Stimulated activated CD4-positive, alpha-beta T cell treated with anti-CD3 and anti-CD28 coated beads, TNF-alpha, amount 100 ng/mL, for 1 hour (primary cell): ENCODE measurements around the gene HPS3.
"Not testable (repeated sequence)": the region's sequence is repeated elsewhere in the genome, so short reads cannot be mapped to it uniquely, and the experiment has no call there.

Source experiments
- DNase-seq, 3 donors: peaks; one replicate each; pipeline ENCODE4 v3.0.0-alpha.2; 2020; ENCODE audit warnings: low read depth in 3 of 3, low spot score in 1 of 3

The HPS3 gene, protein sequence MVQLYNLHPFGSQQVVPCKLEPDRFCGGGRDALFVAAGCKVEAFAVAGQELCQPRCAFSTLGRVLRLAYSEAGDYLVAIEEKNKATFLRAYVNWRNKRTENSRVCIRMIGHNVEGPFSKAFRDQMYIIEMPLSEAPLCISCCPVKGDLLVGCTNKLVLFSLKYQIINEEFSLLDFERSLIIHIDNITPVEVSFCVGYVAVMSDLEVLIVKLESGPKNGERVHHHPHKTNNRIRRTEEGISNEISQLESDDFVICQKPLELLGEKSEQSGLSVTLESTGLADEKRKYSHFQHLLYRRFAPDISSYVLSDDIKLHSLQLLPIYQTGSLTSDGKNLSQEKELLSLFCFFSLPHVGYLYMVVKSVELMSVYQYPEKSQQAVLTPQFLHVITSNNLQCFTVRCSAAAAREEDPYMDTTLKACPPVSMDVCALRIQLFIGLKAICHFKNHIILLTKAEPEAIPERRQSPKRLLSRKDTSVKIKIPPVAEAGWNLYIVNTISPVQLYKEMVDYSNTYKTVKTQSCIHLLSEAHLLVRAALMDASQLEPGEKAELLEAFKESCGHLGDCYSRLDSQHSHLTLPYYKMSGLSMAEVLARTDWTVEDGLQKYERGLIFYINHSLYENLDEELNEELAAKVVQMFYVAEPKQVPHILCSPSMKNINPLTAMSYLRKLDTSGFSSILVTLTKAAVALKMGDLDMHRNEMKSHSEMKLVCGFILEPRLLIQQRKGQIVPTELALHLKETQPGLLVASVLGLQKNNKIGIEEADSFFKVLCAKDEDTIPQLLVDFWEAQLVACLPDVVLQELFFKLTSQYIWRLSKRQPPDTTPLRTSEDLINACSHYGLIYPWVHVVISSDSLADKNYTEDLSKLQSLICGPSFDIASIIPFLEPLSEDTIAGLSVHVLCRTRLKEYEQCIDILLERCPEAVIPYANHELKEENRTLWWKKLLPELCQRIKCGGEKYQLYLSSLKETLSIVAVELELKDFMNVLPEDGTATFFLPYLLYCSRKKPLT

GRCh38 chr3:149129326-149130205, at the start of gene HPS3:
Gene HPS3, plus strand, starts transcription at chr3:149129638. Its CDS starts 86 bp downstream, at chr3:149129724.
- peak; percentile 38 to 64 (median 49) for DNase-seq

DNA sequence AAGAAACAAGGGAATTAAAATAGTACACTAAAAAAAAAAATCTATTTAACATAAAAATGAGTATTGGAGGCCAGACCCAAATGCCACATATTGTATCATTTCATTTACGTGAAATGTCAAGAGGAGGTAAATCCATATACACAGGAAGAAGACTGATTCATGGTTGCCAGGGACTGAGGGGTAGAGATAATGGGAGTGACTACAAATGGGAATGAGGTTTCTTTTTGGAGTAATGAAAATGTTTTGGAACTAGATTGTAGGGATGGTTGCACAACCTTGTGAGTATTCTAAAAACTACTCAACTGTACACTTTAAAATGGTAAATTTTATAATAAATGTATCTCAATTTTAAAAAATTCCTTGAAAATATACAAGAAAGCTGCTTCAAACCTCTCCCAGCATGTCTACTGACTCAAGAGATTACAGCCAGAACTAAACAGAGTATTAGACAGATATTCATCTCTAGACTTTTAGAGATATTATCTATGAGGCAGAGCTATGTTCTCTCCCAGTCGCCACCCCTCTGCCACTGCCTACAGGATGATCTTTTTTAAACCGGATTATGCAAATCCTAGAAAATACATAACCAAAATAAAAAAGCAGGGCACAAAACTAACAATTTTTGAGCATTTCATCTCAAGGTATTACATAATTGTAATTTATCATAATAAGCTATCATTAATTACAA, 49.3 kb upstream of the HPS3 start:
- no peak for DNase-seq

DNA sequence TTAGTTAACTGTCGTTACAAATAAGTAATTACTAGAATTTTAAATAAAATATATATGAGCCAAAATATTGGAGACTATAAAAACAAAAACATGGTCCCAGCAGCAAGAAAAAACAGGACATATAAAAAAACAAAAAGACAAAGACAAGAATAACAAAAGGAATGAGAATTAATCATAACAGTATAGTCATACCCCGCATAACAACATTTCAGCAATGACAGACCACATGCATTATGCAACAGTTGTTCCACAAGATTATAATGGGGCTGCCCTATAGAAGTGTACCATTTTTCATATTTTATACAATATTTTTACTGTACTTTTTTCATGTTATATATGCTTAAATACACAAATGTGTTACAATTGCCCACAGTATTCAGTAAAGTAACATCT, 48.7 kb upstream of the HPS3 start:
- no peak for DNase-seq

DNA sequence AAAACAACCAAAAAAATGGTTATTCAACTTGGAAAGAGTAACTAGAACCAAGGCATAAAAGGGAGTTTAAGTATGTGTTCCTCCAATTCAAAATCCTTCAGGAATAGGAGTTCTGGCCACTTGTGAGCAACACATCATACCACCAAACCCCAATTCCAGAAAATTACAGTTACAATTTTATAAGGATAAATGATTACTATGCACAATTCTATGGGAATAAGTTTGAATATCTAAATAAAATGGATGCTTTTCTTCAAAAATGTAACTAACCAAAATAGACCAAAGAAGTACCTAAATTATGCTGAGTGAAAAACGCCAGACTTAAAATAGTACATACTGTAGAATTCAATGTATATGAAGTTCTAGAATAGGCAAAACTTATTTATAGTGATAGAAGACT, 47.7 kb upstream of the HPS3 start:
- no peak for DNase-seq

- DNase-seq = no peak
Observed at GRCh38 chr3:149085828-149086231, 43.6 kb upstream of the HPS3 start.

DNA sequence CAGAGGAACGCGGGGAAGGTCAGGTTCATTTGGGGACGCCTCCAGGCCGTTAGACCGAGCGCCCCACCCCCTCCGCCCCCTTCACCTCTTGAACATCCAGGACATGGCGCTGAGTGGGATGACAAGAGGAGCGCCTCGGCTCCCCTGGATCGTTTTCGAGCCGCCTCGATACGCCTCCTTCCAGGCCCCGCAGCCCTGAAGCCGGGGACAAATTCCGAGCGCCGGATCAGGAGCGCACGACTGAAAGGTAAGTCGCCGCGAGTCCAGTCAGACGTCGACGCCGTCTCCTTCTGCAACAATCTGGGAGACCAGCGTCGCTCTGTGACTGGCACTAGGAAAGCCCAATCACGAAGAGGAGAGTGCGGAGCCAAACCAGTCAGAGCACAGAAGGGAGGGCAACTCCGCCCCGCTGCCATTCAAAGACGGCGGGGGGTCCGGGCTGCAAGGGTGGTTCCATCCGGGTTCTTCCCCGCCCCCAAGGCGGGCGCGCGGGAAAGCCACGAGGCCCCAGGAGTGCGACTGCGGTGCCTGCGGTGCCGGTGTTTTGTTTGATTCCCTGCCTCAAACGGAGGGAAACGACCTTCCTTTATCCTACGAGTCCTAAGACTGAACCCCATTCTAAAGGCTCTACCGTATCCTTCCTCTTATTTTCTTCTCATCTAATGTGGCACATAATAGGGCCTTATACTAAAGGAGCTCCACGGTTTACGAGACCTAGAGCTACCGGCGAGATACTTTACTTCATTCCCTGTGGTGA, 43.0 kb upstream of the HPS3 start, which contains the start of gene HLTF:
Gene HLTF (minus strand): TSS at position 302 of the 757 bp plus-strand sequence. CDS start 197 bp downstream, at position 105.
- DNase-seq = peak; percentile 76 to 82 (median 77)

GRCh38 chr3:149087208-149087607, 42.2 kb upstream of the HPS3 start:
- DNase-seq = no peak

- no peak for DNase-seq
Observed at GRCh38 chr3:149089395-149089794, 40.0 kb upstream of the HPS3 start.

GRCh38 chr3:149090461-149090860, 39.0 kb upstream of the HPS3 start:
- DNase-seq = no peak

GRCh38 chr3:149090907-149091306, 38.5 kb upstream of the HPS3 start:
- DNase-seq = no peak

DNA sequence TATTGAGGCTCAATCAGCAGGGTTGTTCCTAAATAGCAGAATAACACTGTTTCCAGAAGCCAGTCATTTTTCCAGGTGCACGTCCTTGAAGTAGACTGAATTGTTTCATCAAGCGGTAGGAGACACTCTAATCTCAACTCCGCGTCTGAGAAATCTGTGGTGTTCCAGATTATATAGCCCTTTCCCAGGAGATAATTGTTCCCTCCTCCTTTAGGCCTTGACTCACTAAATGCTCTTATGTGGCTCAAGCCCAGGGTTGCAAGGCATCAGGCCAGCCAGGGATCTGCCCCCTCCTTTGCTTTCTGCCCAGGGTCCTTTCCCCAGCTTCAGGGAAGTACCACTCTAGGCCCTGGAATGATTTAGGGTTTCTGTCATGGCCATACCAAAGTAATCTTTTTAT, 37.5 kb upstream of the HPS3 start:
- no peak for DNase-seq

- DNase-seq = no peak
Observed at GRCh38 chr3:149095487-149095886, 34.0 kb upstream of the HPS3 start.

DNA sequence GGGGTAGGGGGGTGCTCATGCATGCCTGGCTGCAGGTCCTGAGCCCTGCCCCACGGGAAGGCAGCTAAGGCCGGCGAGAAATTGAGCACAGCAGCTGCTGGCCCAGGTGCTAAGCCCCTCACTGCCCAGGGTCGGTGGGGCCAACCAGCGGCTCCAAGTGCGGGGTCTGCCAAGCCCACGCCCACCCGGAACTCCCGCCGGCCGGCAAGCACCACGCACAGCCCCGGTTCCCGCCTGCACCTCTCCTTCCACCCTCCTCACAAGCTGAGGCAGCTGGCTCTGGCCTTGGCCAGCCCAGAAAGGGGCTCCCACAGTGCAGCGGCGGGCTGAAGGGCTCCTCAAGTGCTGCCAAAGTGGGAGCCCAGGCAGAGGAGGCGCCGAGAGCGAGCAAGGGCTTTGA, 31.5 kb upstream of the HPS3 start:
- not testable (repeated sequence) for DNase-seq

DNA sequence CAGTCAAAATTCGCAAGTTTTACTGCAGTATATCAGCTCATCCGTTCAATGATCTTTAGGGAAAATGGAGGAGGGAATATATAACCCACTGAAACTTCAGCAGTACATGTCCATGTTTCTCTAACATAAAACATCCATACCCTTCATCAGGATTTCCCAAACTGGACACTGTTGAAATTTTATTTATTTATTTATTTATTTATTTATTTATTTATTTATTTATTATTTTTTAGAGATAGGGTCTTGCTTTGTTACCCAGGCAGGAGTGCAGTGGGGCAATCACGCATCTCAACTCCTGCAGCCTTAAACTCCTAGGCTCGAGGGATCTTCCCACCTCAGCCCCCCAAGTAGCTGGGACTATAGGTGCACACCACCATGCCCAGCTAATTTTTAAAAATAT, 28.3 kb upstream of the HPS3 start:
- DNase-seq = no peak

GRCh38 chr3:149101641-149102040, 27.8 kb upstream of the HPS3 start:
- no peak for DNase-seq

GRCh38 chr3:149104484-149104883, 25.0 kb upstream of the HPS3 start:
- no peak for DNase-seq

DNA sequence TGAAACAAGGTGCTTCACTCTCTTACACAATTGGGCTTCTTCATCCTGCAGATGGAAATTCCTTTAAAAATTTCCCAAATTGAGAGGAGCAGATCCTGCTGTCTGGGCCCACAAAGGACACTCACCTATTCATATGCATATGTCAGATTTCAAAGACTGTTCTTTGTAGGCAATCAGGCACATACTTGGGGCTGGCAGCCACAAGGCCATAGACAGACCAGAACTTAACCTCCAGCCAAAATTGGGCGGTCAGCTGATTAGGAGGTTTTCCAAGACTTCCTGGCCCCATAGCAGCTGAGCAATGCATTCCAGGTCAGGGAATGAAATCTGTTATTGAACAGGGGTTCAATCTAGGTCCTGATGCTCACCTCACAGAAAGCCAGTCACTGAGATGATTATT, 15.0 kb upstream of the HPS3 start:
- DNase-seq = no peak

DNA sequence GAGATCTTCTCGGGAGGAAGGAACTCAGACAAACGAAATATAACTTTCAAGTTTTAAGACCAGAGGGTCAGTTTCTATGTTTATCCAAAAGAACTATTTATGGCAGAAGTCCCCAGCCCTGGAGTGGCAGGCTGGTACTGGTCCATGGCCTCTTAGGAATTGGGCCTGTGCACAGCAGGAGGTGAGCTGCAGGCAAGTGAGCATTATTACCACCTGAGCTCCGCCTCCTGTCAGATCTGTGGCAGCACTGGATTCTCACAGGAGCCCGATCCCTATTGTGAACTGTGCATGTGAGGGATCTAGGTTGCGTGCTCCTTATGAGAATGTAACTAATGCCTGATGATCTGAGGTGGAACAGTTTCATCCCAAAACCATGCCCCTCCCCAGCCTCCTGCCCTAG, 14.3 kb upstream of the HPS3 start:
- DNase-seq = no peak

DNA sequence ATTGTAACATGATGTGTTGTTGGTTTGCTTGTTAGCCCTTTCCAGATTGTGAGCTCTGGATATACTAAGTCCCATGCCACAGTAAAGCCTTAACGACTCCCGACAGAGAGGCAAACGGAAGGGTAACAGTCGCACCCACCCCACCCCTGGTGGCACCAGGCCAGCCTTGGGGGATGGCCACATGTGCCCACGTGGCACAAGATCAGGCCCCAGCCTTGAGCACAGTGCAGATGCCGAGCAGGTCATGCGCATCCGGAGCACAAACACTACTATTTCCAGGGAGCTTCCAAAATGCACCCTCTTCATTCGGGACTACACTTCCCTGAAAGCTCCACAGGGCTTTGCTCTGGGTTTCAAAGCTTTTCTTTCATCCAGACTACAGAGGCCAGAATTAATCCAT, 10.7 kb upstream of the HPS3 start:
- no peak for DNase-seq

GRCh38 chr3:149119466-149119865, 10.0 kb upstream of the HPS3 start:
- no peak for DNase-seq
